Stimulated activated CD8-positive, alpha-beta memory T cell treated with anti-CD3 and anti-CD28 coated beads, Interleukin-2, amount 100 ng/mL, for 1 hour (primary cell): ENCODE data around the gene KLK6.

Source experiments
- DNase-seq, 2 donors: peaks; one replicate each; pipeline ENCODE4 v3.0.0-alpha.2; 2020; ENCODE audit warnings: low read depth in 2 of 2

KLK6 gene

GRCh38 chr19:50969413-50969760 is at the start of gene KLK6:
Gene KLK6, minus strand, starts transcription at chr19:50969591. Its CDS starts 1,487 bp downstream, at chr19:50968104.
- DNase-seq = no peak

- DNase-seq = no peak
These were observed 49.6 kb upstream of the KLK6 start for GRCh38 chr19:51018745-51019543.

- peak; percentile 16 to 30 for DNase-seq
These were observed 47.6 kb upstream of the KLK6 start for GRCh38 chr19:51016798-51017683.

- DNase-seq = no peak
These were observed 46.4 kb upstream of the KLK6 start for GRCh38 chr19:51015691-51016267.

- no peak for DNase-seq
These were observed 44.9 kb upstream of the KLK6 start for GRCh38 chr19:51014242-51014641.

GRCh38 chr19:51012661-51013190 is 43.3 kb upstream of the KLK6 start:
- no peak for DNase-seq

GRCh38 chr19:51010066-51010795 is 40.8 kb upstream of the KLK6 start:
- DNase-seq = no peak

- no peak for DNase-seq
These were observed 39.9 kb upstream of the KLK6 start for GRCh38 chr19:51009061-51009891.

- DNase-seq = no peak
These were observed 38.1 kb upstream of the KLK6 start for GRCh38 chr19:51007488-51007887.

GRCh38 chr19:51006406-51006805 is 37.0 kb upstream of the KLK6 start:
- DNase-seq = no peak

- DNase-seq = no peak
These were observed 35.9 kb upstream of the KLK6 start for GRCh38 chr19:51005248-51005647.

- no peak for DNase-seq
These were observed 33.9 kb upstream of the KLK6 start for GRCh38 chr19:51003316-51003715.

GRCh38 chr19:51002542-51003311 is 33.3 kb upstream of the KLK6 start:
- DNase-seq = no peak

- no peak for DNase-seq
These were observed 32.7 kb upstream of the KLK6 start for GRCh38 chr19:51002089-51002532.

- DNase-seq = no peak
These were observed 32.1 kb upstream of the KLK6 start, which contains the start of gene KLK8 for GRCh38 chr19:51001515-51001914. Gene KLK8, minus strand, starts transcription at chr19:51001604. Its CDS starts 437 bp downstream, at chr19:51001167.

GRCh38 chr19:51000981-51001380 is 31.6 kb upstream of the KLK6 start:
- DNase-seq = no peak

GRCh38 chr19:51000426-51000825 is 31.0 kb upstream of the KLK6 start:
- DNase-seq = no peak

GRCh38 chr19:50998686-50999085 is 29.3 kb upstream of the KLK6 start:
- DNase-seq = no peak

GRCh38 chr19:50998061-50998460 is 28.7 kb upstream of the KLK6 start:
- DNase-seq = no peak

- no peak for DNase-seq
These were observed 24.7 kb upstream of the KLK6 start for GRCh38 chr19:50994129-50994528.
